Subcutaneous adipose tissue (tissue), 4 donors: Measurements from ENCODE around the gene CARS2. TPM values are rescaled to one million over a fixed set of nuclear protein-coding genes. Genes with fewer than 3 reads are reported as not detected.

Source experiments
- CTCF ChIP-seq: fragments of 450-650 bp; IDR thresholded peaks from one replicate; pipeline ENCODE4 v1.5.1; 2016; ENCODE audit warnings: low read depth, mild to moderate bottlenecking, control low read depth, antibody characterized with exemption, moderate library complexity
- total RNA-seq, 4 donors: library from RNA; depleted of rRNA; stranded (reverse); fragments of >200 nt; gene quantifications; one replicate each; pipeline ENCODE4 v1.1.0, GENCODE V29; 2016

The CARS2 gene
- 100 to 1,000 TPM in 2 of 4 donors, 10 to 100 TPM in 2; 36.5 to 366 (median 102) TPM for total RNA-seq

- no peak for TF ChIP-seq CTCF
These were observed at the start of gene CARS2 for GRCh38 chr13:110705826-110706569. CARS2 (minus strand) TSS chr13:110706116; CDS start chr13:110706093, 23 bp downstream.

GRCh38 chr13:110748271-110748670 is 42.4 kb upstream of the CARS2 start:
- TF ChIP-seq CTCF: no peak

GRCh38 chr13:110746438-110746837 is 40.5 kb upstream of the CARS2 start:
- no peak for TF ChIP-seq CTCF

GRCh38 chr13:110743687-110744086 is 37.8 kb upstream of the CARS2 start:
- no peak for TF ChIP-seq CTCF

GRCh38 chr13:110737555-110737954 is 31.6 kb upstream of the CARS2 start:
- no peak for TF ChIP-seq CTCF

- TF ChIP-seq CTCF: no peak
These were observed 28.6 kb upstream of the CARS2 start for GRCh38 chr13:110734561-110734960.

- TF ChIP-seq CTCF: no peak
These were observed 25.2 kb upstream of the CARS2 start for GRCh38 chr13:110731072-110731471.
